Stimulated activated CD4-positive, alpha-beta T cell treated with anti-CD3 and anti-CD28 coated beads, Interleukin-1b, Interleukin-23, amount 100 ng/mL, for 4 hours (primary cell): ENCODE results near the gene IFIT2.
"Not testable (repeated sequence)": the region's sequence is repeated elsewhere in the genome, so short reads cannot be mapped to it uniquely, and the experiment has no call there.

Experiments used
- DNase-seq, 2 donors: peaks; one replicate each; pipeline ENCODE4 v3.0.0-alpha.2; 2020; ENCODE audit warnings: low read depth in 2 of 2

The IFIT2 gene

DNA sequence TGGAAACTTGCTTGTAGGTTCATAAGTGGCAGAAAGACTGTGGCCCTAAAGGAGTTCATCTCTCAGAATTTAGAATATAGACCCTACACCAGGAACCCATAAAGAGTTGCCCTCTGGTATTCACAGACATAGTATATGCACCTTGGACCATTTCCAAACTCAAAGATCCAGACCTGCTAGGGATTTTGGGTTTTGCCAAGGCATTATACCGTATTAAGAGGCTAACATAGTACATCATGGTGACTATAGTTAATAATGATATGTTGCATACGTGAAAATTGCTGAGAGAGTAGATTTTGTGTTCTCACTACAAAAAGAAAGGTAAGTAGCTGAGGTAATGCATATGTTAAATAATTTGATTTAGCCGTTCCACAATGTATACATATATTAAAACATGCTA, 39.8 kb downstream of the IFIT2 start:
- no peak for DNase-seq

- DNase-seq, result no peak
These were observed 40.5 kb downstream of the IFIT2 start for GRCh38 chr10:89342206-89342958.

- DNase-seq, result no peak
These were observed 41.4 kb downstream of the IFIT2 start for GRCh38 chr10:89343089-89343767.

DNA sequence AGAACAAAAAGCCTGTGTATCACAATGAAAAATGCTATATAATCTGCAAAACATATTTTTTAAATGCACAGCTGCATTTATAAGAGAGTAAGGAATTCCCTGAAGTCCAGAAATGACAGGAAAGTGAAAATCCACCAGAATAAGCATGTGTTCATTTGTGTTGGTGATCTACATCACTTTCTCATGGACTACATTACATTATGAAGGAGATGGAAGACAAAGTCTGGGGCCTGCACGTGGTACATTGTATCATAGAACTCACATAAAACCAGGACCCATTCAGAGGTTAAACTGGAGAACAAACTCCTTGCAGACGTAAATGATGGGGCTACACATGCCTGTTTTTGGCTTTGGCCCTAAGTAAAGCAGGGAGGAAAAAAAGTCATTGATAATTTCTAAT, 42.3 kb downstream of the IFIT2 start:
- DNase-seq, result no peak

- DNase-seq, result no peak
These were observed 43.6 kb downstream of the IFIT2 start for GRCh38 chr10:89345367-89346000.

DNA sequence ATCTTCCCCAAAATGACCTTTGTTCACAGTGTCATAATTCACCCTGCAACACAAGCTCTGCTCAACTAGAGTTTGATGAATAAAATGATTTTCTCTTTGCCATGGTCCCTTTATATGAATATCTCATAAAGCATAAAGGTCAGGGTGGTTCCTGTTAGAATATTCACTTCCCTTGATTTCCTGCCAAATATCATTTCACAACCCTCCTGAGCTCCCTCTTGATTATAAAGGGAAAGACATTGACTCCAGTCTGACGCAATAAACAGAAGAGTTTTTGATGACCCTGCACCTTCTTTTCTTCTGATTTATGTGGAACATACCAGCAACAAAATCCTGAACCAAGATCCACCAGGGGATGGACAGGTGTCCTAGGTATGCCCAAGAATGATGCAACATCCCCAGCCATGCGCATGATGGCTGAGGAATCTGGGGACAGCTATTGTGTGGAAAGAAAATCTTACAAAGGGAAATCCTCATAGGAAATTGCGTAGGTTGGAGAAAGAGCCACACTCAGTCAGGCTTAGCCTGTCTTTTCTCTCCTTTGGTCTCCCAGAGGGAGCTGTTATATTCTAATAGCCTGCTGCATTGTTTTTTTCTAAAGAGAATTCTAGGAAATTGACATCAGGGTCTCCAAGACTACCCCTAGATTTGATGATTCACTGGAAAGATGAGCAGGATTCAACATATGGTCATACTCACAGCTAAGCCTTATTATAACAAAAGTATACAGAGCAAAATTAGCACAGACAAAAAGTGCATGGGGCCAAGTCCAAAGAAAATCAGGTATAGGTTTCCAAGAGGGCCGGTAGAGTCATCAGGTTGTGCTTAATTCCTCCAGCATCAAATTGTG, 44.8 kb downstream of the IFIT2 start:
- no peak for DNase-seq

DNA sequence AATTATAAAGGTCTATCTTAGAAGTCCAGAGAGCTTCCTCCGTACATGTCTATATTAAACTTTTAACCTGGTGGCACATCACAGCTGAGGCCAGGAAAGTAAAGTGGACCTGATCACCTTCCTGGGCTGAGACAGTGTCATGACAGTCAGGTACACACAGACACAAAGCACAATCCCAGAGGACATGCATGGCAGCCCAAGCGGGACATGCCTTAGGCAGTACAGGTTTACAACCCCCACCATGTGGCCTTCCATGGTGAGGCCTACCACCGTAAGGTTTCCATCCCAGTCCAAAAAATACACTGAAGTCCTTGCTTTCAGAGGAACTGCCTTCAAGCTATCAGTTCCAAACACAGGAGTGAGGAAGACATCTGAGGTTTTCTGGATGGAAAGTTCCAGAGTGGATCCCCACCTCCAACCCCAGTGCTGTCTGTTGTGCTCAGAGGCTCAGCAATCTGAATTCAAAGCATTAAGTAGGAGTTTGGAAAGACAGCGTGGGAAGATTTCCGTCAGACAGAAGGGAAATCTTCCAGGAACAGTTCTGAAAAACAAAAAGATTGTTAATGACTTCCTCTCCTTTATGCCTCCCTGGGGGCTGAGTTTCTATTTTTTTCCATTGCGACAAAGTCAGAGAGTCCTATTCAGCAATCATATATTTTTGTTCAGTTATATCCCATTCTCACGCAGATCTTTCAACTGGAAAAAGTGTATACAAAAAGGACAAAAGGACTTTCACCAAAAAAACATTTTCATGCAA, 46.0 kb downstream of the IFIT2 start:
- DNase-seq, result no peak

DNA sequence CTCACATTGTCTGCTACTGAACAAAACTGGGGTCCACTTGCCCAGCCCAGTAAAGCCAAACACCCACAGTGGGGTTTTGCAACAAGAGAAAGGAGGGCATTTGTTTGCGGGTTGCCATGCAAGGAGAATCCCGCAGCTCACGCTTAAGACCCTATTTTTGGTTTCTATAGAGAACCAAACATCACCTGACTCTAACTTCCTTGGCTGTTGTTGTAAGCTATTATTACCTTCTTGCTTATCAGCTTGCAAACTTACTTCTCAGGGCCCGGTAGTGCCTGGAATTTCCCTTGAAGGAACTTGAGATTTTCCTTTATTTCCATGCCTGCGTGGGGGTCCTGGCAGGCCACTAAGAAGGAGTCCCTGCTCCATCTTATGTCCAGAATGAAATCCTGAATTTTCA, 46.6 kb downstream of the IFIT2 start:
- DNase-seq, result no peak

- DNase-seq, result no peak
These were observed 47.1 kb downstream of the IFIT2 start for GRCh38 chr10:89348975-89349374.

- not testable (repeated sequence) for DNase-seq
These were observed 48.9 kb downstream of the IFIT2 start for GRCh38 chr10:89350631-89351315.

- DNase-seq, result no peak
These were observed 49.5 kb downstream of the IFIT2 start for GRCh38 chr10:89351412-89351779.

- no peak for DNase-seq
These were observed 50.1 kb downstream of the IFIT2 start for GRCh38 chr10:89351780-89352597.

DNA sequence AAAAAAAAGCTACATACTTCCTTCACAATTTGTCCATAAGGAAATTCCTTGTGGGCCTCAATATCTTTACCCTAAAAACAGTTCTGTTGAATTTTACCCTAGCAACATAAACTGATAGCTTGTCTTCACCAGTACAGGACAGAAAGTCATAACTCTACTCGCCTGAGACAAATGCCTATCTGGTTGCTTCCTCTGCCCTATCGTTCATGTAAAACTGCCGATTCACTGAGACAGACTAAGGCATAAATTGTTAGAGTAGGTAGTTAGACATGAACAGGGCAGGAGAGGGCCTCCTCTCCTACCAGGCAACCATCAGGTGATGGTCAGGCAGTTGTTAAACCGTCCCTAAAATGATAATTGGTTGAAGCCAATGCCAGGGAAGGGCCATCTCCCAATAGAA, 51.0 kb downstream of the IFIT2 start:
- no peak for DNase-seq

GRCh38 chr10:89355394-89355931, 53.6 kb downstream of the IFIT2 start:
- no peak for DNase-seq

DNA sequence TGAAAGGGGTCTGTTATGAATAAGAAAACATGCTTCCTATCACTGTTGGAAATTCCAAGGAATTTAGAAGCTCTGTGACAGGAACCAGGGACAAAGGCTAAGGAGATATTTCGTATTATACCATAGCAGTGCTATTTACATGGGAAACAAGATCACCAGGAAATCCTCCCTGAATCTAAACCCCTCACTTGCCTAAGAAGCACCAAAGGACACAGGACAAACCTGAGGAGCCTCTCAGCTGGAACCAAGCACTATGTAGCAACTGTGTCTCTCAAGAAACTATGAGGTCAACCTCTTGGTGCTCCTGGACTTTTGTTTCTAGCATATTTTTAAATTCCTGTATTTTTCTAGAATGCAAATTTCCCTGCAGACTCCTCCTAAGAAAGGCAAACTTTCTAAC, 55.2 kb downstream of the IFIT2 start:
- DNase-seq, result no peak

DNA sequence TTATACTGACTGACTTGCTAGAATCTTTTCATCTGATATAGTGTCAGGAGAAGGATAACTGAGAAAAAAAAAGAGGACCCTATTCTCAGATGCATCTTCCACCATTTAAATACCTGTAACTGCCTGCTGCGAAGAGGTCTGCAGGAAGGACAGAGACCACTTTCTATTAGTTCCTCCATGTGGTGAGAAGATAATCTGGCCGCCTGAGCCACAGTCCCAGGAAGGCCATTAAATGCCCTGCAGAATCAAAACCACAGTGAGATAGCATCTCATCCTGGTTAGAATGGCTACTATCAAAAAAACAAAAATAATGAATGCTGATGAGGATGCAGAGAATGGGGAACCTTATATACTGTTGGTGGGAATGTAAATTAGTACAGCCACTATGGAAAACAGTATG, 56.1 kb downstream of the IFIT2 start:
- DNase-seq, result no peak
